Mucosa of rectum (tissue), 2 donors: ENCODE measurements around the gene EXT2.

Source experiments
- H3K27ac ChIP-seq, 2 donors: one replicate each; pipeline ENCODE4 v1.7.0; 2013; ENCODE audit warnings: inconsistent platforms in 2 of 2, low read depth in 2 of 2, low read length in 2 of 2
- H3K27me3 ChIP-seq, 2 donors: one replicate each; pipeline ENCODE4 v1.7.0; 2013; ENCODE audit warnings: low read length in 2 of 2; ENCODE audit not compliant: control insufficient read depth in 2 of 2, insufficient read depth in 2 of 2
- H3K36me3 ChIP-seq, 2 donors: one replicate each; pipeline ENCODE4 v1.7.0; 2013; ENCODE audit warnings: low read length in 2 of 2; ENCODE audit not compliant: control insufficient read depth in 2 of 2, insufficient read depth in 2 of 2
- H3K4me1 ChIP-seq, 2 donors: one replicate each; pipeline ENCODE4 v1.7.0; 2013; ENCODE audit warnings: low read length in 2 of 2, mild to moderate bottlenecking in 1 of 2; ENCODE audit not compliant: control insufficient read depth in 2 of 2, insufficient read depth in 2 of 2
- H3K4me3 ChIP-seq, 2 donors: one replicate each; pipeline ENCODE4 v1.7.0; 2013; ENCODE audit warnings: low read length in 2 of 2
- H3K9ac ChIP-seq, 2 donors: one replicate each; pipeline ENCODE4 v1.7.0; 2013; ENCODE audit warnings: low read length in 2 of 2, low read depth in 1 of 2, mild to moderate bottlenecking in 1 of 2
- H3K9me3 ChIP-seq, 2 donors: one replicate each; pipeline ENCODE4 v1.7.0; 2013; ENCODE audit warnings: low read length in 2 of 2; ENCODE audit not compliant: control insufficient read depth in 2 of 2
- donor health status: healthy.
- donor health status: Normal muscosa, but diverticular disease.

Gene EXT2

DNA sequence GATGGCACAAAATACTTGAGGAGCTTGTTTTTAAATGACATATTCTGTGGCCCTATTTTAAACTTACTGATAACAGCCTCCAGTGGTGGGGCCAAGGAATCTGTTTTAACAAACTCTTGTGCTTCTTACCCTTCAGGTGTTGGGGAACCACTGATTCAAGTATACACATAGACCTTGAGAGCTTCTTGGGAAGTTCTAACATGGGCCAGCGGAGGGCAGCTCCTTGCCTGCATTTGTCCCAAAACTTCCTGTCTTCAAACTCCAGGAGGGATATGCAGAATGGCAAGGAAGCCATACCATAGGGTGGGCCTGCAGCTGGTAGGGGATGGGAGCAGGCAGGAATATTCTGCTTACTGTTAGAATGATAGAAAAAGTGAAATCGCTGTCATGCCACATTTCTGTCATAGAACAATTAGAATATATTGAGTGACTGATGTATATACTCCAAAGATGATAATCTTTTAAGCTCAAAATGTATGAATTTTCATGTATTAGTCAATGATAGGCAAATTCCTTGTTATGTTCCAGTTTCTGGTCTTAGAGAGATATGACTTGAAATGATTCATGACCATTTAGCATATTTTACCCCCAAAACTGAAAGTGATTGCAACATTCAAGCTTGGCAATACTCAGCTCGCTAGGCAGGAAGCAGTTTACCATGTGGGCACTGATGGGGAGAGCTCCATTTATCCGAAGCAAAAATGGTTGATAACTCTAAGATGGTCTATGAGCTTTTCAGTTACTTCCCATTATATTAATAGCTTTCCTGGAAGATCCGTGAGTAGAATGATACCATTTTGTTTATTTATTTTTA lies 9.2 kb downstream of the EXT2 start:
- no peak overlapping the region for H3K27ac ChIP-seq
- no peaks in the 10 kb centered on the region for H3K9me3 ChIP-seq
- peaks cover 18 to 24% of the 10 kb centered on the region in 2 donors for H3K36me3 ChIP-seq
- no peak overlapping the region for H3K4me3 ChIP-seq
- H3K9ac ChIP-seq: no peak overlapping the region
- no peaks in the 10 kb centered on the region for H3K4me1 ChIP-seq
- H3K27me3 ChIP-seq: no peaks in the 10 kb centered on the region

DNA sequence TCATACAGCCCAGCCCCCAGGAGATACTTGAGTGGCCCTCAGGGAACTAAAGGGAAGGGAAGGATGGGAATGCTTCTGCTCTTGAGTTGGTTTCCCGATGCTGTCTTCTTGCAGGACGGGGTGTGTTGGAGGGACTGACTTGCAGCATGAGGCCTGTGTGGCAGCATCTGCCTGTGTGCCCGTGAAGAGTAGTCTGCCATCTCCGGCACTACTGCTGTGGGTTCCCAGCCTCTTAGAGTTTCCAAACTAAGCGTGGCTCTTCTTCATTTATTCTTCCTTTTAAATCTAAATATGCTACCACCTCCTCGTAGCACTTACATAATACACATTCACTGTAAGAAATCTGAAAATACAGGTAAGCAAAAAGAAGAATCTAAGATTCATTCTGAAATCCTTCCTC lies 12.8 kb downstream of the EXT2 start:
- Histone ChIP-seq H3K9ac (no peak overlapping the region), H3K27ac (no peak overlapping the region), H3K27me3 (no peaks in the 10 kb centered on the region), H3K9me3 (no peaks in the 10 kb centered on the region), H3K36me3 (peaks cover 18 to 36% of the 10 kb centered on the region in 2 donors), H3K4me1 (no peaks in the 10 kb centered on the region), H3K4me3 (no peak overlapping the region)

DNA sequence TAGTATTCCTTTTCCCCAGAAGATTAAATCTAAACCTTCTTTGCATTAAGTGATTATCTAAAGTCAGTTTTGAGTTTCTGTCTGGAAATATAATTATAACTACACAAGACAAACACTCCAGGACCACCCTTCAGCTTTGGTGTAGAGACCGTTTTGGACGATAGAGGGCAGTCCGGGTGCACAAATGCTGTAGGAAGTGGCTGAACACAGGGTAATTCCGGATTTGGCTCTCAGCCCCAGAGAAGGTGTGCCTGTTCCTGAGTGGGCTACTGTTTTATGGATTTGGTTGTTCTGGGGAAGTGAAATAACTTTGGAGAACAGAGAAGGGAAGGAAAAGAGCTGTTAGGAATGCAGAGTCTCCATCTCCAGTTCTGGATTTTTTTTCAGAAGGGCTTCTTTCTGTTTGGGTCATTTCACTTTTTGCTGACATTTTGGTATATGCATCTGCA lies 14.8 kb downstream of the EXT2 start:
- H3K9ac ChIP-seq: no peak overlapping the region
- peaks cover 31 to 49% of the 10 kb centered on the region in 2 donors for H3K36me3 ChIP-seq
- H3K27me3 ChIP-seq: no peaks in the 10 kb centered on the region
- no peaks in the 10 kb centered on the region for H3K9me3 ChIP-seq
- H3K4me3 ChIP-seq: no peak overlapping the region
- no peaks in the 10 kb centered on the region for H3K4me1 ChIP-seq
- no peak overlapping the region for H3K27ac ChIP-seq

DNA sequence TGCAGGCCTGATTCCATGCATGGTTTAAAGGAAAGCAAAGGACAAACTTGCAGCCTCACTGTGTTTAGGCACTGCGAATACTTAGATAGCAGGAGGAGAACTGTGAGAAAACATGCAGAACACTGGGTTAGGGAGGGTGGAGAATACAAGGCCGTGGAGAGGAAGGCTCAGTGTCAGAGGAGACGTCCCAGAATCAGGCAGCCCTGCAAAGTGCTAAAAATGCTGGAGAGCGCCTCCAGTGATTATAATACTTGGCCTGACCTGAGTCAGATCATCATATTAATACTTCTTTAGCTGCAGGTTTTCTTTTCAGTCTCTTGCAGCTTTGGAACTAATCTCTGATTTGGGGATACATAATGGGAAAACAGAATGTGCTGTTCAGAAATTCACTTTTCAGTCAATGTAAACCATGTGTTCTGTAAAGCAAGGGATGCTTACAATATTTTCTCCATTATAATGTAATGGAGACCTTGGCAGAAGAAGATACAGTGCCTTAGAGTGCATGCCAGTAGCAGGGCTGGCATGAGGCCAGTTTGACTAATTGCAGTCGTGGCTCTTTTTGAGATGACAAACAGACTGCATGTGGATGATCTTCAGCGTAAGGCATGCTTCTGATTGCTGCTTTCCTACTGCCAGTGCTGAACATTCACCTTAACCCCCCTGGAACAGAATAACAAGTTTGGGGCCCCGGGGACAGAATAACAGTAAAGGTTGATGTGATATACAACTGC lies 16.8 kb downstream of the EXT2 start:
- peaks cover 32 to 53% of the 10 kb centered on the region in 2 donors for H3K36me3 ChIP-seq
- H3K4me1 ChIP-seq: no peaks in the 10 kb centered on the region
- no peak overlapping the region for H3K9ac ChIP-seq
- H3K27ac ChIP-seq: no peak overlapping the region
- H3K27me3 ChIP-seq: no peaks in the 10 kb centered on the region
- H3K9me3 ChIP-seq: no peaks in the 10 kb centered on the region
- no peak overlapping the region for H3K4me3 ChIP-seq

DNA sequence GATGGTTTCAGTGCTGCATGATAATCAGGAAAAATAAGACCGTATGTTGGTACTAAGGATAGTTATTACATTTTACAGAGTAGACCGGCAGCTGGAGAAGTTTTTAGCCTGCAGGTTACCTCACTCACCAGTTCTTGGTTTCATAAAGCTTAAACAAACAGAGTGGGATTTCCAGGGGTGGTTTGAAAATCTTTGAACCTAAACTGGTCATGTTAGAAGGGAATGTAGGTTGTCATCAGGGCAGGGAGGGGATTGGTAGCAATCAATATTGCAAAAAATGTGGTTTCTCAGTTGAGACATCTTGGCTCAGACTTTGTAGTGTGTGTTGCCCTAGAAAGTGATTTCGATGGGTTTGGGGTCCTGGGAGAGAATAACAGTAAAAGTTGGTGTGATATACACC lies 17.5 kb downstream of the EXT2 start:
- Histone ChIP-seq H3K27me3 (no peaks in the 10 kb centered on the region), H3K9ac (no peak overlapping the region), H3K36me3 (peaks cover 26 to 46% of the 10 kb centered on the region in 2 donors), H3K4me3 (no peak overlapping the region), H3K4me1 (no peaks in the 10 kb centered on the region), H3K27ac (no peak overlapping the region), H3K9me3 (no peaks in the 10 kb centered on the region)

DNA sequence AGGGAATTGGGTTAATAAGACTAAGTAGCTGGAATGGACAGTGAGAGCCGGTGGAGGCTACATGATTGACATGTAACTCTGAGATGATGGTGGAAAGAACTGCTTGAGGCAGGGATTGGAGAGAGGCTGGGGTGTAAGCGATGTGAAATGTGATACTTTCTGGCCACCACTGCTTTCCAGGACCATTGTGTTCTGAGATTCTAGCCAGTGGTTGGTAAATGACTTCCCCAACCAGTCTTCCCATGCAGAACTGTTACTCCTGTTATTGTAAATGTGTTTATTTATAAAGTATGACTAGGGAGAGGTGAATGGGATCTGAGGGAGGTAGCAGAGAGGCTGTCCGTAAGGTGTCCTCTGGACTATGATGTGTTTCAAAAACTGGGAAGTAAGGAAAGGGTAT lies 18.1 kb downstream of the EXT2 start:
- Histone ChIP-seq H3K27me3 (no peaks in the 10 kb centered on the region), H3K9me3 (no peaks in the 10 kb centered on the region), H3K9ac (no peak overlapping the region), H3K4me3 (no peak overlapping the region), H3K27ac (no peak overlapping the region), H3K36me3 (peaks cover 23 to 42% of the 10 kb centered on the region in 2 donors), H3K4me1 (no peaks in the 10 kb centered on the region)

DNA sequence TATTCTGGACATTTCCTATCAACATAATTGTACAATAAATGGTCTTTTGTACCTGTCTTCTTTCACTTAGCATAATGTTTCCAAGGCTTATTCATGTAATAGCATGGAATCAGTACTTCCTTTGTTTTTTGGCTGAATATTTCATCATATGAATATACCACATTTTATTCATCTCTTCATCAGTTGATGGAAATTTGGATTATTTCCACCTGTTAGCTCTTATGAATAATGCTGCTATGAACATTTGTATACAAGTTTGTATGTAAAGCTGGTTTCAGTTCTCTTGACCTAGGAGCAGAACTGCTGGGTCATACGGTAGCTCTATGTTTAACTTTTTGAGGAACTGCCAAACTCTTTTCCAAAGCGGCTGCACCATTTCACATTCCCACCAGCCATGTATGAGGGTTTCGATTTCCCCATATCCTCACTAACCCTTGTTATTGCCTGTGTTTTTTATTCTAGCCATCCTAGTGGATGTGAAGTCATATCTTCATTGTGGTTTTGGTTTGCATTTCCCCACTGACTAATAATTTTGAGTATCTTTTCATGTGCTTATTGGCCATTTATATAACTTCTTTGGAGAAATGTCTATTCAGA lies 20.9 kb downstream of the EXT2 start:
- no peaks in the 10 kb centered on the region for H3K4me1 ChIP-seq
- H3K27ac ChIP-seq: no peak overlapping the region
- no peak overlapping the region for H3K4me3 ChIP-seq
- H3K36me3 ChIP-seq: peaks cover 23 to 37% of the 10 kb centered on the region in 2 donors
- H3K9ac ChIP-seq: no peak overlapping the region
- H3K27me3 ChIP-seq: no peaks in the 10 kb centered on the region
- H3K9me3 ChIP-seq: no peaks in the 10 kb centered on the region

DNA sequence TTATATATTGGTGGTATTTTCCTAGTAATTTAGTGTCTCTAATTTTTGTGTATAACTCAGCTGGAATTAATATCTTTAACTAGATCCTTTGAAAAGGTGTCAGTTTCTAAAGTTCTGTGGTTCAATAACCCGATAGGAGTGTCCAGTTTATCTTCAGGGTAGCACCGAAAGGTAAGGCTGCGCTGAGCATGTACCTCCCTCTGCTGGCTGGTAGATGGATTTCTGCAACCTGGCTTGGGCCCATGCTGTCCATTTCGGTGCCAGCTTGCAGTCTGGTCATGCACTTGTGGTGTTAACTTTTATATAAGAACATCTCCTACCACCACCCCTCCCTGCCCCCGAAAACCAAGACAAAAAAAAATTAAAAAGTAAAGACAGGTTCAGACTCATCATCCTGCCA lies 24.7 kb downstream of the EXT2 start:
- H3K36me3 ChIP-seq: peaks cover 19 to 30% of the 10 kb centered on the region in 2 donors
- no peak overlapping the region for H3K4me3 ChIP-seq
- no peak overlapping the region for H3K27ac ChIP-seq
- no peak overlapping the region for H3K9ac ChIP-seq
- no peaks in the 10 kb centered on the region for H3K27me3 ChIP-seq
- no peaks in the 10 kb centered on the region for H3K4me1 ChIP-seq
- no peaks in the 10 kb centered on the region for H3K9me3 ChIP-seq

DNA sequence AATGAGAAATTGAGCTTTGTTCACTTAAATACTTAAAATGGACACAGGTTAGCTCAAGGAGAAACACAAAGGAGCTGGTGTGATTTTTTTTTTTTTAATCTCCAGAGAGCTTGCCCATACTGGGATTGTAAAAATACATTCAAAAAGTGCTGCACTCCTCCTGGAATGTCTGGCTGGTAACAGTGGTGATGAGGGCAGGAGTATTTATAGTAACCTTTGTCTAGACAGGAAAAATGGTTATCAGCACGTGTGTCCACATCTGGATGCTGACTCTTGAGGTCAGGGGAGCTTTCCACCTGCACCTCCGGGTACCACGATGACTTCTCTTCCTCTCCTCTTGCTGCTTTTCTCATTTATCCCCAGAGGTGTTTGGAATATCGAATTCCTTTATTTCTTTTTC lies 30.1 kb downstream of the EXT2 start:
- H3K9me3 ChIP-seq: no peaks in the 10 kb centered on the region
- no peak overlapping the region for H3K27ac ChIP-seq
- H3K9ac ChIP-seq: no peak overlapping the region
- H3K27me3 ChIP-seq: no peaks in the 10 kb centered on the region
- H3K4me1 ChIP-seq: no peaks in the 10 kb centered on the region
- H3K36me3 ChIP-seq: peaks cover 46 to 58% of the 10 kb centered on the region in 2 donors
- no peak overlapping the region for H3K4me3 ChIP-seq

DNA sequence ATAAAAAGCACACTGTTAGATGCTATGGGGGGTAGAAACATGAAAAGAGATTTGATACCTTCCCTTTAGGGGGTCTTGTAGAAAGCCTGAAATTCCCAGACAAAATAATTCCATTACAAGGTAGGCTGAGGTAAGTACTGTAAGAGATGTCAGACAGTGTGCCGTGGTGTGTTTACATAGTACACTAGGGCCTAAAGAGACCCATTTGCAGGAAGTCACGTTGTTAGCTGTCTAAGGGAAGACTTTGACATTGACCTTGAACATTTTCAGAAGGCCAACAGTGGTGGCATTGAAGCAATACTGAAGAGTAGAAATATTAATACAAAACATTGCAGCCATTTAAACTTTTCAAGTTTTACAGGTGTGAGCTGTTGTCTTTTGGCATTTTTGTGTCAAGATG lies 30.8 kb downstream of the EXT2 start:
- Histone ChIP-seq H3K9ac (no peak overlapping the region), H3K27me3 (no peaks in the 10 kb centered on the region), H3K36me3 (peaks cover 51 to 65% of the 10 kb centered on the region in 2 donors), H3K27ac (no peak overlapping the region), H3K4me1 (no peaks in the 10 kb centered on the region), H3K4me3 (no peak overlapping the region), H3K9me3 (no peaks in the 10 kb centered on the region)
